ENCODE results near the gene DNAH7. TPM values are rescaled to one million over a fixed set of nuclear protein-coding genes. Genes with fewer than 3 reads are reported as not detected.

The DNAH7 gene
- total RNA-seq, 1 experiment from 2014 or later = 0.09 TPM

DNA sequence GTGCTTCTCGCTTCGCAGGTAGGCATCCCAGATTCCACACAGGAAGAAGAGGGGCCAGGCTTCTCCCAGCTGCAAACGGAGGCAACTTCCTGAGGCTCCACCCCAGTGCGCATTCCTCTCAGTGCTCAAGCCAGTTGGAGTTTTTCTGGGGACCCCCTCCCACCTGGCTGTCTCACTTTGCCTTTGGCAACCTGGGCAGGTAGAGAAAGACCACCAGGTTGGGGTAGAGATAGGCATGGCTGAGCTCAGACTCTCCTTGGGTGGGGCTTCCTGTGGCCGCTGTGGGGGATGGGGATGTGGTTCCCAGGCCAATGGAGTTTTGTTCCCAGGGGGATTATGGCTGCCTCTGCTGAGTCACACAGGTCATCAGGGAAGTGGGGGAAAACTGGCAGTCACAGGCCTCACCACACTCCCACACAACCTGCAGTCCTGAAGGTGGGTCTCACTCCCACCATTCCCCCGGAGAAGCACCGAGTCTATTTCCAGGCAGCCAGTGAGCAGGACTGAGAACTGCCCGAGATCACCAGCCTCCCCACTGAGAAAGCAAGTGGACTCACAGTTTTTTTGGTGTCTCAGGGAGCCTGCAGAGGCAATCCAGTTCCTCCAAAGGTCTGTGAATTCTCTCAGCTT lies 373.5 kb downstream of the DNAH7 start:
- Histone ChIP-seq H3K27ac (ENCODE audit: insufficient read length, low read depth, low read length) (no peak overlapping the region), H3K9ac (ENCODE audit: extremely low read depth, insufficient read length, low read length) (no peak overlapping the region), H3K4ac (ENCODE audit: low read depth, low read length) (no peak overlapping the region), H4K20me1 (ENCODE audit: control insufficient read depth, insufficient read depth, insufficient read length) (no peaks in the 10 kb centered on the region), H3K23ac (ENCODE audit: insufficient read length, low read depth, low read length) (no peak overlapping the region), H4K91ac (ENCODE audit: insufficient read length, low read depth, low read length) (no peak overlapping the region), H2BK20ac (ENCODE audit: low read depth, low read length, poor library complexity, severe bottlenecking) (no peak overlapping the region), H2BK120ac (ENCODE audit: low read depth, low read length, poor library complexity, severe bottlenecking) (no peak overlapping the region), H3K23me2 (ENCODE audit: insufficient read length, low read depth, low read length, poor library complexity, severe bottlenecking) (no peaks in the 10 kb centered on the region), H2BK12ac (ENCODE audit: insufficient read length, low read depth, low read length) (no peak overlapping the region), H2BK15ac (ENCODE audit: low read depth, low read length) (no peak overlapping the region), H3K9me3 (ENCODE audit: control insufficient read depth, low read depth, low read length) (no peaks in the 10 kb centered on the region), H4K5ac (ENCODE audit: insufficient read length, low read depth, low read length) (no peak overlapping the region), H2BK5ac (ENCODE audit: insufficient read length, low read length) (no peak overlapping the region), H3K4me2 (ENCODE audit: insufficient read depth, insufficient read length, low read length) (no peak overlapping the region), H3K79me1 (ENCODE audit: insufficient read depth, low read depth, low read length, poor library complexity, severe bottlenecking) (peaks cover 2% of the 10 kb centered on the region), H3K18ac (ENCODE audit: insufficient read length, low read depth, low read length) (peak overlapping the region; percentile 10), H3T11ph (ENCODE audit: low read length) (no peak overlapping the region), H2AFZ (ENCODE audit: low read length) (no peak overlapping the region), H3K79me2 (ENCODE audit: insufficient read depth, low read length) (peaks cover 13% of the 10 kb centered on the region; the same call in 1 of the 2 replicates), H3K27me3 (ENCODE audit: insufficient read depth, low read length) (no peaks in the 10 kb centered on the region), H4K8ac (replicated peaks; ENCODE audit: insufficient read length, low read depth, low read length) (no peak overlapping the region), H2AK5ac (ENCODE audit: insufficient read length, low read length) (no peak overlapping the region), H3K14ac (ENCODE audit: insufficient read depth, low read length) (no peak overlapping the region), H3K4me1 (ENCODE audit: insufficient read depth, low read length) (peaks cover 5% of the 10 kb centered on the region; the same call in 1 of the 2 replicates), H3K56ac (ENCODE audit: insufficient read length, low read depth, low read length) (no peak overlapping the region)
- no CpG with 5 or more reads among the region's 8 CpGs for WGBS (ENCODE audit: extremely low coverage, insufficient read length, low lambda C conversion rate)
- no peak overlapping the region; a peak in 1 of 5 replicates for H3K4me3 Mint-ChIP-seq
- H3K27ac Mint-ChIP-seq = peak overlapping the region; percentile 88 to 97 (median 88); a peak in 6 of 7 replicates
- H3K27me3 Mint-ChIP-seq (ENCODE audit: low read depth) = no peaks in the 10 kb centered on the region
- peaks cover 12 to 26% of the 10 kb centered on the region in 2 experiments; a peak in 4 of 5 replicates for H3K9me3 Mint-ChIP-seq
- peaks cover 39 to 42% of the 10 kb centered on the region in 2 experiments for H3K4me1 Mint-ChIP-seq
- peaks cover 19 to 65% (median 49%) of the 10 kb centered on the region in 3 experiments for H3K36me3 Mint-ChIP-seq (ENCODE audit: insufficient read depth in 1 of 3, low read depth in 3 of 3)
- TF ChIP-seq, protein P1, sequence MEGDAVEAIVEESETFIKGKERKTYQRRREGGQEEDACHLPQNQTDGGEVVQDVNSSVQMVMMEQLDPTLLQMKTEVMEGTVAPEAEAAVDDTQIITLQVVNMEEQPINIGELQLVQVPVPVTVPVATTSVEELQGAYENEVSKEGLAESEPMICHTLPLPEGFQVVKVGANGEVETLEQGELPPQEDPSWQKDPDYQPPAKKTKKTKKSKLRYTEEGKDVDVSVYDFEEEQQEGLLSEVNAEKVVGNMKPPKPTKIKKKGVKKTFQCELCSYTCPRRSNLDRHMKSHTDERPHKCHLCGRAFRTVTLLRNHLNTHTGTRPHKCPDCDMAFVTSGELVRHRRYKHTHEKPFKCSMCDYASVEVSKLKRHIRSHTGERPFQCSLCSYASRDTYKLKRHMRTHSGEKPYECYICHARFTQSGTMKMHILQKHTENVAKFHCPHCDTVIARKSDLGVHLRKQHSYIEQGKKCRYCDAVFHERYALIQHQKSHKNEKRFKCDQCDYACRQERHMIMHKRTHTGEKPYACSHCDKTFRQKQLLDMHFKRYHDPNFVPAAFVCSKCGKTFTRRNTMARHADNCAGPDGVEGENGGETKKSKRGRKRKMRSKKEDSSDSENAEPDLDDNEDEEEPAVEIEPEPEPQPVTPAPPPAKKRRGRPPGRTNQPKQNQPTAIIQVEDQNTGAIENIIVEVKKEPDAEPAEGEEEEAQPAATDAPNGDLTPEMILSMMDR (conservative IDR thresholded peaks at IDR 0.05) = no peak
- peak; percentile 69 for DNase-seq

Measured in H9 (cell line).